GM23338 (cell line): ENCODE data around the gene TUBA3D. TPM values are rescaled to one million over a fixed set of nuclear protein-coding genes. Genes with fewer than 3 reads are reported as not detected.
A peak's percentile ranks its signal among the peaks of the same experiment; 100 is the strongest.

Experiments
- ATAC-seq: fragments of 200-7000 bp; cut with Tn5 transposase; 3 replicates; pipeline ENCODE4 v1.9.1; 2020
- DNase-seq: peaks from one replicate; pipeline ENCODE4 v3.0.0-alpha.2; 2015; ENCODE audit warnings: low spot score
- H2AFZ ChIP-seq: fragments of 200-600 bp; sonication (generic); 2 replicates; pipeline ENCODE4 v1.8.0; 2016; ENCODE audit warnings: antibody characterized with exemption, mild to moderate bottlenecking, moderate library complexity
- H3F3A ChIP-seq: fragments of 200-600 bp; sonication (generic); replicated peaks from 2 replicates; pipeline ENCODE4 v1.8.0; 2017; ENCODE audit warnings: antibody characterized with exemption, mixed run types, low read depth
- H3K27ac ChIP-seq: fragments of 200-600 bp; sonication (generic); 2 replicates; pipeline ENCODE4 v1.6.1; 2016; ENCODE audit warnings: low read depth
- H3K27me3 ChIP-seq: fragments of 200-600 bp; sonication (generic); 2 replicates; pipeline ENCODE4 v1.8.0; 2016; ENCODE audit warnings: mild to moderate bottlenecking, mixed run types, moderate library complexity; ENCODE audit not compliant: insufficient read depth
- H3K36me3 ChIP-seq: fragments of 200-600 bp; sonication (generic); 2 replicates; pipeline ENCODE4 v1.8.0; 2016; ENCODE audit warnings: mild to moderate bottlenecking; ENCODE audit not compliant: insufficient read depth
- H3K4me1 ChIP-seq: fragments of 200-600 bp; sonication (generic); 2 replicates; pipeline ENCODE4 v1.8.0; 2016; ENCODE audit warnings: mild to moderate bottlenecking, moderate library complexity; ENCODE audit not compliant: insufficient read depth
- H3K4me2 ChIP-seq: fragments of 200-600 bp; sonication (generic); 2 replicates; pipeline ENCODE4 v1.7.1; 2017; ENCODE audit warnings: mixed run types
- H3K4me3 ChIP-seq: fragments of 200-600 bp; sonication (generic); 2 replicates; pipeline ENCODE4 v1.6.1; 2016; ENCODE audit warnings: mixed run types
- H3K79me2 ChIP-seq: fragments of 200-600 bp; sonication (generic); replicated peaks from 2 replicates; pipeline ENCODE4 v1.8.0; 2017; ENCODE audit warnings: mild to moderate bottlenecking; ENCODE audit not compliant: insufficient read depth
- H3K9me2 ChIP-seq: fragments of 200-600 bp; sonication (generic); 2 replicates; pipeline ENCODE4 v1.8.0; 2017; ENCODE audit not compliant: insufficient read depth
- H4K20me1 ChIP-seq: fragments of 200-600 bp; sonication (generic); replicated peaks from 2 replicates; pipeline ENCODE4 v1.8.0; 2017; ENCODE audit warnings: mild to moderate bottlenecking; ENCODE audit not compliant: insufficient read depth
- H3K27ac Mint-ChIP-seq: 2 replicates; pipeline ENCODE4 v1.8.0; 2020; ENCODE audit warnings: inconsistent platforms, mild to moderate bottlenecking, moderate library complexity, mixed read lengths
- H3K27me3 Mint-ChIP-seq: 3 replicates; pipeline ENCODE4 v1.8.0; 2022; ENCODE audit warnings: low read depth, mild to moderate bottlenecking, moderate library complexity, mixed read lengths, inconsistent platforms; ENCODE audit not compliant: insufficient read depth, poor library complexity
- H3K36me3 Mint-ChIP-seq: 3 replicates; pipeline ENCODE4 v1.8.0; 2021; ENCODE audit warnings: low read depth, mild to moderate bottlenecking, inconsistent platforms, moderate library complexity, mixed read lengths
- H3K4me1 Mint-ChIP-seq: 3 replicates; pipeline ENCODE4 v1.8.0; 2020; ENCODE audit warnings: mild to moderate bottlenecking, inconsistent platforms, mixed read lengths
- H3K4me3 Mint-ChIP-seq: 3 replicates; pipeline ENCODE4 v1.8.0; 2021; ENCODE audit warnings: moderate library complexity, mild to moderate bottlenecking, inconsistent platforms, mixed read lengths
- H3K9me3 Mint-ChIP-seq: 3 replicates; pipeline ENCODE4 v1.8.0; 2020; ENCODE audit warnings: moderate library complexity, mild to moderate bottlenecking, inconsistent platforms, mixed read lengths
- CREB1 ChIP-seq: fragments of 250-450 bp; sonication (Bioruptor Pico); IDR thresholded peaks from 2 replicates; pipeline ENCODE4 v1.5.0; 2020; ENCODE audit warnings: low read depth, mild to moderate bottlenecking, moderate library complexity
- CTCF ChIP-seq, 2 experiments: fragments of 200-600 bp in 1 of 2; sonication (generic) in 1 of 2; conservative IDR thresholded peaks; 2 replicates each; pipeline versions ENCODE4 v1.5.1 to v1.6.1; 2016 to 2017; ENCODE audit warnings: antibody characterized with exemption in 2 of 2, low read depth in 2 of 2, mild to moderate bottlenecking in 2 of 2, moderate library complexity in 1 of 2
- ETS1 ChIP-seq: IDR thresholded peaks from 2 replicates; pipeline ENCODE4 v1.6.1; 2016; ENCODE audit warnings: antibody characterized with exemption
- EZH2 ChIP-seq: fragments of 200-600 bp; sonication (generic); IDR thresholded peaks from one replicate; pipeline ENCODE4 v1.8.0; 2017; ENCODE audit warnings: antibody characterized with exemption, mild to moderate bottlenecking, low read depth; ENCODE audit not compliant: unreplicated experiment
- EZH2phosphoT487 ChIP-seq: fragments of 200-600 bp; sonication (generic); IDR thresholded peaks from one replicate; pipeline ENCODE4 v1.8.1; 2018; ENCODE audit warnings: antibody characterized with exemption; ENCODE audit not compliant: unreplicated experiment
- JUNB ChIP-seq: IDR thresholded peaks from one replicate; pipeline ENCODE4 v1.6.1; 2016; ENCODE audit warnings: antibody characterized with exemption; ENCODE audit not compliant: unreplicated experiment
- NANOG ChIP-seq: IDR thresholded peaks from 2 replicates; pipeline ENCODE4 v1.6.1; 2016; ENCODE audit warnings: antibody characterized with exemption, borderline replicate concordance
- POLR2AphosphoS5 ChIP-seq: IDR thresholded peaks from 2 replicates; pipeline ENCODE4 v1.6.1; 2016; ENCODE audit warnings: antibody characterized with exemption, low read depth
- REST ChIP-seq: IDR thresholded peaks from one replicate; pipeline ENCODE4 v1.6.1; 2018; ENCODE audit warnings: antibody characterized with exemption; ENCODE audit not compliant: unreplicated experiment
- STAT1 ChIP-seq: IDR thresholded peaks from one replicate; pipeline ENCODE4 v1.6.1; 2016; ENCODE audit warnings: antibody characterized with exemption; ENCODE audit not compliant: unreplicated experiment
- ZNF114 ChIP-seq: fragments of 250-450 bp; sonication (Bioruptor Pico); IDR thresholded peaks from 2 replicates; pipeline ENCODE4 v1.5.0; 2020; ENCODE audit warnings: mild to moderate bottlenecking, moderate library complexity
- ZNF331 ChIP-seq: fragments of 250-450 bp; sonication (Bioruptor Pico); IDR thresholded peaks from 2 replicates; pipeline ENCODE4 v1.5.0; 2020; ENCODE audit warnings: low read depth, mild to moderate bottlenecking, moderate library complexity
- ZNF462 ChIP-seq: fragments of 250-450 bp; sonication (Bioruptor Pico); IDR thresholded peaks from 2 replicates; pipeline ENCODE4 v1.5.0; 2020; ENCODE audit warnings: mild to moderate bottlenecking, moderate library complexity
- long read RNA-seq: library from polyadenylated mRNA; unstranded; transcript quantifications from one replicate; pipeline ENCODE4 v2.0.0, GENCODE V29; 2020; ENCODE audit not compliant: unreplicated experiment
- polyA plus RNA-seq: library from polyadenylated mRNA; unstranded; fragments of >200 nt; fragmentation: Nextera tagmentation; extraction: Ambion mirVana; gene quantifications from 2 replicates; pipeline ENCODE4 v1.2.1, GENCODE V29; 2016
- total RNA-seq: library from RNA; depleted of rRNA; stranded (reverse); fragments of >200 nt; shearing (Covaris generic); gene quantifications from 2 replicates; pipeline ENCODE4 v1.2.3, GENCODE V29; 2014; rRNA removed

The TUBA3D gene
- total RNA-seq (not detected in 2 replicates), polyA plus RNA-seq (0.27 and 0.33 TPM in 2 replicates)
- long read RNA-seq, partial matches to known transcripts = 0 of 1 reads
- long read RNA-seq, other reads (novel, unspliced or antisense) = 0 of 1 reads

- H3K27ac ChIP-seq = no peak within 1 kb of the TSS
- no peaks in the 10 kb centered on the region for H4K20me1 ChIP-seq
- H3K4me2 ChIP-seq = no peak within 1 kb of the TSS
- Mint-ChIP-seq H3K4me1 (no peaks in the 10 kb centered on the region), H3K36me3 (no peaks in the 10 kb centered on the region; the same call in 2 of the 3 replicates), H3K4me3 (no peak within 1 kb of the TSS), H3K27me3 (peaks cover 6% of the 10 kb centered on the region), H3K9me3 (no peaks in the 10 kb centered on the region), H3K27ac (no peak within 1 kb of the TSS)
- H3K4me3 ChIP-seq = no peak within 1 kb of the TSS
- no peaks in the 10 kb centered on the region for H3K27me3 ChIP-seq
- H3K4me1 ChIP-seq = no peaks in the 10 kb centered on the region
- H3K9me2 ChIP-seq = no peaks in the 10 kb centered on the region
- peak; percentile 51; the same call in 2 of the 3 replicates for ATAC-seq
- TF ChIP-seq REST (no peak), ZNF114 (CRISPR knock-in tag) (no peak), EZH2 (no peak), ZNF462 (CRISPR knock-in tag) (no peak), JUNB (no peak), ETS1 (no peak), POLR2AphosphoS5 (no peak), NANOG (no peak), STAT1 (no peak), ZNF331 (no peak), CREB1 (no peak), CTCF (conservative IDR thresholded peaks at IDR 0.05; ENCODE audit: low read depth in 2 of 2) (no peak), EZH2phosphoT487 (no peak)
- no peak within 1 kb of the TSS for H2AFZ ChIP-seq
- no peaks in the 10 kb centered on the region for H3F3A ChIP-seq
- H3K36me3 ChIP-seq = no peaks in the 10 kb centered on the region
- peak; percentile 33 for DNase-seq
- no peaks in the 10 kb centered on the region for H3K79me2 ChIP-seq
Measured at GRCh38 chr2:131475831-131476230, at the start of gene TUBA3D. TSS of gene TUBA3D (plus strand) at chr2:131476119. CDS start at chr2:131476200, 81 bp downstream.
